Activated CD4-positive, alpha-beta T cell treated with anti-CD3 and anti-CD28 coated beads for 48 hours (primary cell): ENCODE measurements around the gene MR1.
A peak's percentile ranks its signal among the peaks of the same experiment; 100 is the strongest.

Experiments
- DNase-seq: peaks from one replicate; pipeline ENCODE4 v3.0.0-alpha.2; 2020

Gene MR1

DNA sequence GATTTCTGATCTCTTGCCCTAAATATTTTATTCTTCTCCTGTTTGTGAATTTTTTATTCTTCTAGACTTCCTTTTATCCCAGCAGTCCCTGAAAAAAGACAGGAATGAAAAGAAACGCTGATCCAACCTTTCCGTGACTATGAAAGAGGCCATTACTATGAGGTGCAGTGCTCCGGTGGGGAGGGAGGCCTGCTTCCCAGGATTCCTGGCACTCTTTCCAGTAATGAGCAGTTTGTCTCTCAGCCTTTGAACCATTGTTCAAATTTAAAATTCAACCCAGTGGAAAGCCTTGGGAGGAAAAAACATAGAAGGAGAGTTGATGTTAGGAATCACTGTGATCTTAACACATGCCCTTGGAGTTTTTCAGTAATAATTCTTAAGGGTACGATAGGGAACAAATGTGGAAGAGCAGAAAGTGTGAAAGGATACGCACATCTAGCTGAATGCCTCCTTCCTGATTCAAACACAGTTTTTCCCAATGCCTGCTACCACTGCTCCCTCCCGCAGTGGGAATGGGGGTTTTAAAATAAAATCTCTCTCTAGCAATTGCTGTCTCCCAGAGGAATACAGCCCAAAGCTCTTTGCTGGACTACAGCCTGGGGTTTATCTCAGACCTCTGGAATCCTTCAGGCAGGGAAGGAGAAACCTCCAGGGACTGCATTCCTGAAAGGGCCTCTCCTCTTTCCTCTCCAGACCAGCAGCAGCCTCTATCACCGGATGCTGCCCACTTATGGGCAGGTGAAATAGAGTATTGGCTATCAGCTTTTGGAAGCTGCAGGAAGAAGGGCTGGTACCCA lies 60.8 kb downstream of the MR1 start:
- DNase-seq, result no peak

DNA sequence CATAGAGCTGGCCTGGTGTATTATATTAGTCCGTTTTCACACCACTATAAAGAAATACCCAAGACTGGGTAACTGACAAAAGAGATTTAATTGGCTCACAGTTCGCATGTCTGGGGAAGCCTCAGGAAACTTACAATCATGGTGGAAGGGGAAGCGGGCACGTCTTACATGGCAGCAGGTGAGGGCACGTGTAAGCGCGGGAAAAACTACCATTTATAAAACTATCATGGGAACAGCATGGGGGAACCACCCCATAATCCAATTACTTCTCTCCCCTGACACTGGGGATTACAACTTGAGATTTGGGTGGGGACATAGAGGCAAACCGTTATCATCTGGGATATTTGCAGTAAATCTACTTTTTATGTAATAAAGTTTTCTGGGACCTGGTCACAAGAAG lies 61.5 kb downstream of the MR1 start:
- DNase-seq, result no peak

DNA sequence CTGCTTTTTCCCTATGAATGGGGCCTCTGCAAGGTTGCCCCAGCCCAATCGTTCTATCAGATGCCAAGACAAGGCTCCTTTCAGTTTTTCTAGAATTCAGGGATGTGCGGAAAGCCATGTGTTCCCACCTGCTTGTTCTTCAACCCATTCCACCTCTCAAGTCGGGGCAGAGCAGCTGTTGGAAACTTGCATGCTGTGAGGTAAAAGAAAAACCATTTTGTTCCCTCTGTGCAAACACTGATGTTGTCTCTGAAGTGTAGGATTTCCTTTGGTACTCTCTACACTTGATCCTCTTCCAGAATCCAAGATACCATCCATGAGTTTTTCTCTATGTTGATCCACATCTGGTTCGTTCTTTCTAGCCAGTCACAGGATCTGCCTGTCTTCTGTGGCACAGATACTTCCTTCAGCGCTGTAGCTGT lies 62.0 kb downstream of the MR1 start:
- DNase-seq, result no peak

DNA sequence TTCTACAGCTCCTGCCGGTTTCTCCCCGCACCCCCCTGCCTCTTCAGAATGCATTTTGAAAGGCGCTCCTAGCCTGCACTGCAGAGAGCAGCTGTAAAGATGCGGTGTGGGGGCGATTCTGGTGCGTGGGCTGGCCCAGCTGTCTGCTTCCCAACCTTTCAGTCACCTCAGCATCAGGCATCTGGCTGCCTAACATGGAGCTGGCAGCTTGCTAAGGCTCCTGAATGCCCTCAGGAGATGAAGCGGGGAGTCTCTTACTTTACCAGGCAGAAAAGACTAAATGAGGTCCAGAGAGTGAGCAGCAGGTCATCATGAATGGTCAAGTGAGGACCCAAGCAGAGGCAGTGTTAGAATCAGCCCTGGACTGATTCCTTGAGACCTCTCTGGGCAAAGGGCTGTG lies 63.5 kb downstream of the MR1 start:
- no peak for DNase-seq

DNA sequence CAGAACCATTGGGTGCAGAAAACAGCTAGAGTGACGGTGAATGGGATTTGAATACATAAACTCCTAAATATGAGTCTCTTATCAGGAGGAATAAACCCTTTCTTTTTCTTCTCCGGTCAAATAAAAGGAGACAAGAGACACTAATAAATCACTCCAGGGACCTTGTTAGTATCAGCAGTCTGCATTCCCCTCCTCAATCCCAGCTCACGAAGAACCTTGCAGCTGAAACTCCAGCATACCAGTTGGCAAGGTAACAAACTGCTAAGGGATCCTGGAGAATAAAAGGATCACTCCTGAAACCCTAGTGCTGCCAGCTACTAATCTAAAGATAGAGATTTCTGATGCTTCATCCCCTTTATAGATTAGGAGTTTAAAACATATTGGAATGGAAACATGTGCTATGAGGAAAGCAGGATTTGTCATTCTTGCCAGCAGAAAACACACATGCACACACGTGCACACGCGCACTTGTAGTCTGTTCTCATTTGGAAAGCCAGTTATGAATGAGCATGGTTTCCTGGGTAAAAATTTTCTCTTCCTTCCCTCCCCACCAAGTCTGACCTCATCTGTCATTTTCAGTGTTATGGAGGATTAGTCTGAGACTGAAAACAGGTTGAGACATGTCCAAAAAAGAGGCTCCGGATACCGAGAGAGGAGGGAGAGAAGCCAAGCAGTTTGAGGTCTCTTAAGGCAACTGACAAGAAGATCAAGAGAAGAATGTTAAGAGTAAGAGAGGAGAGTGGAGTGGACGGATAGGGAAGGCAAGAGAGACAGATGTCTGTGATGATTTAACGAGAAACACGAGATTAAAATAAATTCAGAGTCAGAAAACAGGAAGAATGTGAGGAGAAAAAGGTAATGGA lies 65.6 kb downstream of the MR1 start:
- DNase-seq, result peak; percentile 62

DNA sequence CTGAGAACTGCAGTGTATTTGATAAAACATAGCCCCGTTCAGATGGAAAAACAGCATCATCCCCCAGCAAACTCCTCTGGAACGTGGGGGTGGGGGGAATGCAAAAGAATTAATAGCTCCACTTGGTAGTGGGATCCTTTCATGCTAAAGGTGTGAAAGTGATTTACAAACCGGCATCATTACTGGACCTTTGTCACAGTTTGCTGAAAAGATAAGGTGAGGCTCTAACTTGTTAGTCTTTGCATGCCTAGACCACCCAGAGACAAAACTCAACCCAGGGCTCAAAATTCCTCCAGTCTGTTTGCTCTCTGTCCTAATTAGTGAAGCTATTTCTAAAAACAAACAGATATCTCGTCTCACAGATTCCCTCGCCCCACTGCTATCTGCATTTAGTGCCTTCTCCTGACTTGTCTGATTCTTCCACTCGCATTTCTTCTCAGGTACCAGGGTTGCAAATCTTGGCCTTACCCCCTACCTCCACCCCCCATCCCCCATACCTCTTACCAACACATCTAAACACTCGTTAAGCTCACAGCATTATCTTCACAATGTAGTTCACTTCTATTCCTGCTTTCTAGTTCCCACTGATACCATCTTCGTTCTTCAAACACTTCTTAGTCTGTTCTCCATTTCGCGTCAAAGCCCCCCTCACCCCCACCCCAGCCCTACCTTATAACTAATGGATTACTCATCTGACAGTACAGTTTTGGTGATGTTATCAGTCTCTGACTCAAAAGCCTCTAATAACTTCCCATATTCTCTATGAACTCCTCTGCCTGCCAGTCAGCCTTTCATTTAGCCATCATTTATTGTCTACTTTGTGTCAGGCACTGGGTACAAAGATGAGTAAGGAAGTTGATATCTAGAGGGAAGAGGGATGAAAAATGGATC lies 66.5 kb downstream of the MR1 start:
- peak; percentile 58 for DNase-seq

DNA sequence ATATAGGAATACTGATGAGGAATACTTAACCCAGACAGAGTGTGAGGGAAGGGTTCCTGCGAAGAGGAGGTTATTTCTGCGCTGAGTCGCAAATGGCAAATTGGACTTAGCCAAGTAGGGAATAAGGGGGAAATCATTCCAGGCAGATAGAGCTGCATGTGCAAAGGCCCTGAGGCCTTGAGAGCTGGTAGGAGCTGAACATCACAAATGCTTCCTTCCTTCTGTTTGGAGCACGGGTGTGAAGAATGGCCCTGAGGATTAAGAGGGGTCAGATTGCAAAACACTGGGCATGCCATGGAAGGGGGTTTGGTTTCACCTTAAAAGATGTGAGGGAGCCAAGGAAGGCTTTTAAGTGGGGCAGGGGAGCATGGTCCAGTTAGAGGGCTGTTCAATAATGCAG lies 67.2 kb downstream of the MR1 start:
- no peak for DNase-seq

DNA sequence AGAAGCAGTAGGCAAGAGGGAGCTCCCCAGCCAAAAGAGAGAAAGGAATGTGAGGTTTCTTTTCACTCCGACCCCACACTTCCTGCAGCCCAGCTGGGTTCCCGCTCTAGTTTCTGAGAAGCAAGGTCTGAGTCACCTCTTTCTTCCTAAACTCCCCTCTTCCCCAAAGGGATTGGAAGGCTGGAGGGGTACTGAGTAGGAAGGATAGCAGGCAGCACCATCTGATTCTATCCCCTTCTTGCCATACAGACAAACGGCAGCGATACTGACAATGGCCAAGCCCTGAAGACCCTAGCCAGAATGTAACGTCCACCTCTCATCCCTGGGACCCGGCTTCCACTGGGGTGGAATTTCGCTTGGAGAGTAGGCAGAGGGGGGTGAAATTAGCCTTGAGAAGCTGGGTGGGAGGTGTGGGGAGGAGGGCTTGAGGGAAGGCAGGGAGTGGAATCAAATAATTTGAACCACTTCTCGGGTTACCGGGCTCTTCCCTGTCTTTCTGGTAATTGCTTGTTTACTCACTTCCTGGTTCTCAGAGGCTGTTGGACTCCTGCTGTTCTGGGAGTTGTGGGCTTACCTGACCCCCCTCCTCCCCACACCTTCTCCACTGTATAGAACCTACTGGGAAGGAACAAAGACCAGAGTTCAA lies 67.9 kb downstream of the MR1 start:
- DNase-seq, result no peak

DNA sequence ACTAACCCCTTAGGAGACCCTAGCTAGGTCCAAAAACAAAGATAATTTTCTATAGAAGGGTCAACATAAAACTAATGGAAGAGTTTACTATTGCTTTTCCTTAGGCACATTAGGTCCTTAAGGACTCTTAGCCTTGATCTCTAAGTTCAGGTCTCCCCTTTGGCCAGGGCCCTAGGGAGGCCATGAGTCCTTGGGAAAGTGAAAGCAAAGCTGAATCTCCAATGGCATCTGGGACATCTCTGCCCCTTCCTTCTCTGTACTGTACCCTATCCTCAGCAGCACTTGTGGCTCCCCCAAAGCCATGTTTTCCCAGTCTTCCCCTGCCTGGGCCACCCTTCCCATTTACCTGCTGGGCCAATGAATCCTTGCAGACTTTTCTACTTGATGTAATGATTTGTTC lies 69.1 kb downstream of the MR1 start:
- no peak for DNase-seq

DNA sequence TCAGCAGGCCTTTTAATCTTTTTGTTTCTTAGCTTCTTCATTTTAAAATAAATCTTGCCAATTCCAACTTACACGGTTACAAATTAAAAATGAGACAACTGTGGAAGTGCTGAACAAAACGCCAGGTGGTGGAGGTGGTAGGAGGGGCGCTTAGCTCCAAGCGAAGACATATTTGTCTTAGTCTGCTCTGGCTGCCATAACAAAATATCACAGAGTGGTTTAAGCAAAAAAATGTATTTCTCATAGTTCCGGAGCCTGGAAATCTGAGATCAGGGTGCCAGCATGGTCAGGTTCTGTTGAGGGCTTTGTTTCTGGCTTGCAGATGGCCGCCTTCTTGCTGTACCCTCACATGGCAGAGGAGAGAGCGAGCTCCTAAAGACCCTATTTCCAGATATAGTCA lies 69.6 kb downstream of the MR1 start:
- DNase-seq, result no peak

DNA sequence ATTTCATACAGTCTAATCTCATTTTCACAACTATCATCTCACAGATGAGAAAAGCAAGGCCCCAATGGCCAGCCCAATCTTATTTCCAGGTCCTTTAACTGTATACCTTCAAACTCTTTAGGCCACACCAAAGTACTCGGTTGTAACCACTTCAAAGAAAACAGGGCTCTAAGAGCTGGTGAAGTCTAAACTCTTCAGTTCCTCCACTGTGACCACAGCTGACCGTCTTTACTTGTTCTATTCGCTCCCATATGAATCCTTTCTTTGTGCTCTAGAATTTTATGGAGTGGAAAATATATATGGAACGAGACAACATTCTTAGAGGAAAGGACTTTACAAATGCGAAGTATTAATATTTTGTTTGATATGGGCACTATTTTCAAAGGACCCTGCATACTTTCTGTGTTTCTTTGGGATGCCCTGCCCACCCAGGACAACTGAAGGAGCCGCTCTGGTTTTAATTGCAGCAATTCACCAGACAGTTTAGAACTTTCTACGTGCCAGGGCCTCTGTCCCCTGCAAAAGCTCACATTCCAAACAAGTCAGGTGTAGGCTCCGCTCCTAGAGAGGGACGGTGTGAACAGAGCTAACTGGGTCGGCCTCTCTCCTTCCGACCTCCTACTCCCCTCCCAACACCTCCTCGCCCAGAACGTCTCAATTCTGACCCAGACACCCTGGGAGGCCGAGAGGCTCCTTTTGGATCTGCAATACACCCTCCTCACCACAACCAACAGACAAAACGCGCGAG lies 70.4 kb downstream of the MR1 start:
- no peak for DNase-seq

DNA sequence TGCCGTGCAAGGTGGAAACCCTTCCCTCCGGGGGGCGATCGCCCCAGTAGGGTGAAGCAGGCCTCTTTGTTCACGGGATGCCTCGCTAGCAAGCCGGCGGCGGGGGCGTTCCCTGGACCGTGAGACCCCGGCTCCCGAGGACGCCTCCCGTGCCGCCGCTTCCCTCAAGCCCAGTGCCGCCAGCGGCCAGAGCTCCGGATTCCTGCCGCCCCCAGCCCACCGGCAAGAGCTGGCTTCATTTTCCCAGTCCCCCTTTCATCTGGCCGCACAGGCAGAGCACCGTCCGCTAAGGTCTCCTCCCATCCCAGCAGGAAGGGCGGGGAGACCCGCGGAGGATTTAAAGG lies 71.0 kb downstream of the MR1 start:
- peak; percentile 55 for DNase-seq

DNA sequence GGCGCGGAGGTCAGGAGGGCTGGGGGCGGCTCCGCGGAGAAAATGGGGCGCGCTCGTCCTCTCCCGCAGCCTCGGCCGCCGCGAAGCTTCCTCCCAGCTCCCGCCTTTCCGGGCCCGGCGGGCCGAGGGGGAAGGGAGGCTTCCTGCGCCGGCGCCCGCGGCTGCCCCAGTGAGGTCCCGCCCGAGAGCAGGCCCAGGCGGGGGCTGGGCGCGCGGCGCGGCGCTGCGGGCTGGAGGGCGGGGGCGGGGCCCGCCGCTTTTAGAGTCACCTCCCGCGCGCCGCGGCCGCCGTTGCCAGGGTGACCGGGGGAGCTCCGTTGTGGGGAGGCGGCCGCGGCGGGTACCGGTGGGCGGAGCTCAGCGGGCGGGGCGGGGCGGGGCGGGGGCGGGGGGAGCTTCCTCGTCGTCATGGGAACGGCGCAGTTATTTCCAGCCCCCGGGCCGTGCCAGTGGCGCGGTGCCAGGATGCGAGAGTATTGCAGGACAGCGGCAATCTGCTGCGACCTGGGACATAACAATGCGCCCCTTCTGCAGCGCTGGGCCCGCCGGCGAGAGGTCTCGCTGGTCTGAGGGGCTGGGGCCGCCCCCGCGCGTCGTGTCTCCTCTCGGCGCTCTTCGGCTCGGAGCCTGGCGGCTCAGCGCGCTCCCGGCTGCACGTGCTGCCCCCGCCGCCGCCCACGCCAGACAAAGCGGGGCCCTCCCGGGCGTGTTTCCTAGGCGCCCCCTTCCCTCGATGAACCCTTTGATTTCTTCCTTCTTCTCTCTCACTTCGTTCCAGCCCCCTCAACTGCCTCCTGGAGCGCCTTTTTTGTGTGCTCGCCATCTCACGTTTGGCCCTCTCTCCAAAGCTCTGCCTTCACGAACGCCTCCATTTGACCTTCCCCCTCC lies 71.6 kb downstream of the MR1 start:
- DNase-seq, result peak; percentile 92

DNA sequence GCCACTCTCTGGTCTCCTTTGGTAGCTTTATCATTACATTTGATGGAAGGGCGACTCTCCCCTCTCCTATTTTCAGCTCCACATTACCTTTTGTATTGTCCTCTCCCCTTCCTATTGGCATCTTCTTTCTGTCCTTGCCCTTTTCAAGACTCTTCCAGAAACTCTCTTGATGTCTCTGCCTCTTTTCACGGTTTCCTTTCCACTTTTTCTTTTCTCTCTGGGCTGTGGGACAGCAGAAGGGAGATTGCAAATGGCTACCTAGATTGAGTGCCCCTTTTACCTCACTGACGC lies 72.2 kb downstream of the MR1 start:
- DNase-seq, result no peak

DNA sequence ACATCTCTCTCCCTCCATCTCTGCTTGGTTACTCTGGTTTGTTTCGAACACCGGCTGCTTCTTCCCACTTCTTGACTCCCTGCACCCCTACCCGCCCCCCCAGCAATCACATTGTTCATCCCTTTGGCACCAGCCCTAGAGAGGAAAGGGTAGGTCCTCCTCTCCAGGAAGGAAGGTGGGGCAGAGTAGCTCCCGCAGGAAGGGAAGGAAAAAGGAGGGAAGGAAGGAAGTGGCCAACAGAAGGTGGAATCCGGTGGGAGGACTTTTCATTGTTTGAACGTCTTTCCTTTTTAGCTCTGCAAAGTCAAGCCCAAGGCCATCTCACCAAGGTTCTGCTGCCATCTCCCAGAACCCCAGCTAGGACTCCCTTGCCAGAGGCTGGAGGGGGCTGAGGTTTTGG lies 72.7 kb downstream of the MR1 start:
- DNase-seq, result no peak

DNA sequence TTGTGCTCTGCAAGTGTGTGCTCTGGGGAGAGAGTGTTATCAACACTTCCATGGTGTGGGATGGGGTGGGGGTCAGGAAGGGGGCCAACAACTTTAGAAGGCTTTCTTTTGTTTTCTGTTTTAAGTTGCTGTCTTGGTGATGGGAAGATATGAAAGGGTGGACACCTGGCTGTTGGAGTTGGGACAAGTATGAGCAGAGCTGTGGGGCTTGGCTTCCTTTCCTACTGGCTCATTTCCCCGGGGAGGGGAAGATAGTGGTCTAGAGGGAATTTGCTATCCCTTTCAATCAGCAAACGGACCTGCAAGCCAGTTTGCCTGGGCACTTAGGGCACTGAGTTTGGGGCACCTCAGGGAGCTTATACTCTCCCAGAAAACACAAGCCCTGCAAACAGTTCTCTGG lies 73.9 kb downstream of the MR1 start:
- DNase-seq, result no peak

DNA sequence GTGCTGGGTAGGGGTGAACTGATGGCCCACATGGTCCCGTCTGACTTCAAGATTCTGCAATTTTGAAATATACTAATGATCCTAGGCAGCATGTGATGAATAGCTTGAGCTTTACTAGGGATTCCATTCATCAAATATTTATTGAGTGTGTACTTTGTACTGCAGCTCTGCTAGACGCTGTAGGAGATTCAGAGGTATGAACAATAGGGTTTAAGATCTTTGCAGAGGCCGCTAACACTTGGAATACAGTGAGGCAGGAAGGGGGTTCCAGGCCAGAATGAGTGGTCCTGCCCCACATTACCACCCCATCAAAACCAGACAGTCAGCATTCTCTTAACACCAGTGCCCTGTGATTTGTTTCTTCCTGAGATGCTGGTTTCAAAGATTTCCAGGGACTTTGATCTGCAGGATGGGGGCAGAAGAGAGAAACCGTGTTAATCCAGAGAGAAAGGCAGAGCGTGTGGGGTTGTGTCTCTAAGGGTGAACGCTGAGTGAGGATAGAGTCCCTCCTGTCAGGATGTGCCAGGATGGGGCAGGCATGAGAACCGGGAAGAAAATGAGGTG lies 74.6 kb downstream of the MR1 start:
- no peak for DNase-seq

DNA sequence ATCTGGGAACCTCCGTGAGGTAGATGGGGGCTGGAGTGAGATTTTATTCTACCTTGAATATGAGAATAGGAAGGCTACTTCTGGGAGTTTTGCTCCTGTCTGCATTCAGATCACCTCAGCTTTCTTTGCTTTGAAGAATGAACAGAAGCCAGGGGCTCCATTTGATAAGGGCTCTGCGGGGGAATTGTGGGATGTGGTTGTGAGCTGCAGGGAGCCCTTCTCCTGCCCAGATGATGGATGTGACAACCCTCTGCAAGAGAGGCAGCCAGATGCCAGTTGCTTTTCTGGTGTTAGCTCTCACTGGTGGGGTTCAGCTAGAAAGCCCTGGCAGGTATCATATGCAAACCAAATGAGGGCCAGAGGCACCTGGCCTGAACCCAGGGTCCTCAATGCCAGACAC lies 76.2 kb downstream of the MR1 start:
- DNase-seq, result no peak
